Measurements from ENCODE around the gene SRGAP1. TPM values are rescaled to one million over a fixed set of nuclear protein-coding genes. Genes with fewer than 3 reads are reported as not detected.

SRGAP1 gene
- total RNA-seq, 4 donors from 2014 or later, result 13.1 to 81.5 (median 22.4) TPM

DNA sequence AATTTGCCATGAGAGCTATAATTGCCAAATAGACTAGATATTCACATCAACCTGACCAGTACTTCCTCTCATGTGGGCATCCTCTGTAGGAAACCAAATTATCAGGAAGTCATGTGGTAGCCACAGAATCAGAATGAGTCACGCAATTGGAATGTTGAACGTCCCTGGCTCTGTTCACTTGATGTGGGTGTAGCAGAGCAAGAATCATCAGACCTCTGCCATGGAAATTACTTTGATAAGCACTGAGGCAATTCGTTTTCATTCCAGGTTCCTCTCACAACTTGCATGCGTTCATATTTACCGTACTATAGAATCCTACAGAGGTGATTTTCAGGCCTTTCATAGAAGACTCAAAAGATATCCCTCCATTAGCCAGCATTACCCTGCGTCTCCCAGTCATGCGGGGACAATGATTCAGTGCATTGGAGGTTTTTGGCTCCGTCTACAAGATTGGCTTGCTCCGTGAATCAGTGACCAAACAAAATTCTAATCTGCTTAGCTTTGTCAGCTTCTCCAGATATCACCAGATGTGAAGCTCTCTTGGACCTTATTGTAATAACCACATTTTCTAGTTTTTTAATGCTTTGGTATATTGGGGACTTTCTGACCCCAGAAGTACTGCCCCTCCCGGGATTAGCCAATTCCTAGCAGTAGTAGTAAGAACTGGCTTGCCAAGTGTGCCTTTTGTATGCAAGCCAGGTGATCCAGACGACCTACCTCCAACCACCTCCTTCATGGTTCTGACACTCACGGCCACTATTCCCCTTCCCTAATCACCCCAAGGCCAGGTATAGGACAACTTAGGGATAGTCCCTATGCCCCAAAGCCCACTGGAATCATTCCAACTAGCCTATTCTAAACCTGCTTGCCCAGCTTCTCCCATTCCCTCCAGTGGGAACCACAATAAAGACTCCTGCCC, 244.2 kb downstream of the SRGAP1 start:
- Histone ChIP-seq H3K4me1 (peaks cover 0 to 48% (median 23%) of the 10 kb centered on the region in 4 donors), H3K4me3 (peak overlapping the region in 1 of 4 donors; percentile 22), H3K9me3 (no peaks in the 10 kb centered on the region), H3K27ac (peak overlapping the region; percentile 60 to 90 (median 80)), H3K27me3 (no peaks in the 10 kb centered on the region), H3K36me3 (no peaks in the 10 kb centered on the region)
- peak; percentile 35 to 86 for DNase-seq (ENCODE audit: low spot score in 2 of 2)
- peak; percentile 78 to 92 for TF ChIP-seq EP300 (IDR thresholded peaks at IDR 0.05)
- no peak for TF ChIP-seq POLR2A (IDR thresholded peaks at IDR 0.05)
- TF ChIP-seq, protein P1, sequence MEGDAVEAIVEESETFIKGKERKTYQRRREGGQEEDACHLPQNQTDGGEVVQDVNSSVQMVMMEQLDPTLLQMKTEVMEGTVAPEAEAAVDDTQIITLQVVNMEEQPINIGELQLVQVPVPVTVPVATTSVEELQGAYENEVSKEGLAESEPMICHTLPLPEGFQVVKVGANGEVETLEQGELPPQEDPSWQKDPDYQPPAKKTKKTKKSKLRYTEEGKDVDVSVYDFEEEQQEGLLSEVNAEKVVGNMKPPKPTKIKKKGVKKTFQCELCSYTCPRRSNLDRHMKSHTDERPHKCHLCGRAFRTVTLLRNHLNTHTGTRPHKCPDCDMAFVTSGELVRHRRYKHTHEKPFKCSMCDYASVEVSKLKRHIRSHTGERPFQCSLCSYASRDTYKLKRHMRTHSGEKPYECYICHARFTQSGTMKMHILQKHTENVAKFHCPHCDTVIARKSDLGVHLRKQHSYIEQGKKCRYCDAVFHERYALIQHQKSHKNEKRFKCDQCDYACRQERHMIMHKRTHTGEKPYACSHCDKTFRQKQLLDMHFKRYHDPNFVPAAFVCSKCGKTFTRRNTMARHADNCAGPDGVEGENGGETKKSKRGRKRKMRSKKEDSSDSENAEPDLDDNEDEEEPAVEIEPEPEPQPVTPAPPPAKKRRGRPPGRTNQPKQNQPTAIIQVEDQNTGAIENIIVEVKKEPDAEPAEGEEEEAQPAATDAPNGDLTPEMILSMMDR (IDR thresholded peaks at IDR 0.05), result no peak
- WGBS, 2 donors, result 28 to 31% methylated on average over 12 of the region's 12 CpGs

- no peaks in the 10 kb centered on the region for H3K27me3 ChIP-seq
- TF ChIP-seq POLR2A (IDR thresholded peaks at IDR 0.05) (no peak), EP300 (IDR thresholded peaks at IDR 0.05) (no peak)
- TF ChIP-seq, protein P1 (IDR thresholded peaks at IDR 0.05), result no peak
- peak overlapping the region in 3 of 4 donors; percentile 7 to 90 (median 85) for H3K27ac ChIP-seq
- H3K36me3 ChIP-seq, result no peaks in the 10 kb centered on the region
- no peak overlapping the region for H3K4me3 ChIP-seq
- DNase-seq (ENCODE audit: low spot score in 2 of 2), result no peak
- 90 to 92% methylated on average over 1 of the region's 1 CpG for WGBS, 2 donors
- no peaks in the 10 kb centered on the region for H3K9me3 ChIP-seq
- H3K4me1 ChIP-seq, result peaks cover 0 to 43% (median 19%) of the 10 kb centered on the region in 4 donors
Measured at GRCh38 chr12:64090047-64090446, 245.5 kb downstream of the SRGAP1 start.

DNA sequence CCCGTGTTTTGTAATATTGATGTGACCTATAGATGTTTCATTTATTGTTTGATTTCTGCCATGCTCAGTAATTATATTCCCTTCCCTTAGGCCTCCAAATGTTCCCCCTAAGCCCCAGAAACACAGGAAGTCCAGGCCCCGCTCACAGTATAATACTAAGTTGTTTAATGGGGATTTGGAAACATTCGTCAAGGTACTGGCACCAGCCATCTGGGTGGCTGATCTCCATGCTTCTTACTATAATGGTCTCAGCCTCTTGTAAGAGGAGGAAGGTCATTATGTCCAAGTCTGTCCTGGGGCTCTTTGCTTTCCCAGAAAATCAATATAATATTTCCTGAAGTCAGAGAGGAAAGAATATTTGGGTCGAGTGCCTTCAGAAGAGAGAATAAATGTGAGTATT, 246.7 kb downstream of the SRGAP1 start:
- Histone ChIP-seq H3K36me3 (no peaks in the 10 kb centered on the region), H3K9me3 (no peaks in the 10 kb centered on the region), H3K4me1 (peaks cover 0 to 39% (median 17%) of the 10 kb centered on the region in 4 donors), H3K4me3 (no peak overlapping the region), H3K27ac (no peak overlapping the region), H3K27me3 (no peaks in the 10 kb centered on the region)
- DNase-seq (ENCODE audit: low spot score in 2 of 2), result no peak
- no peak for TF ChIP-seq EP300 (IDR thresholded peaks at IDR 0.05)
- TF ChIP-seq, protein P1 (IDR thresholded peaks at IDR 0.05), result no peak
- TF ChIP-seq POLR2A (IDR thresholded peaks at IDR 0.05), result no peak
- WGBS, 2 donors, result 57 to 66% methylated on average over 4 of the region's 4 CpGs

DNA sequence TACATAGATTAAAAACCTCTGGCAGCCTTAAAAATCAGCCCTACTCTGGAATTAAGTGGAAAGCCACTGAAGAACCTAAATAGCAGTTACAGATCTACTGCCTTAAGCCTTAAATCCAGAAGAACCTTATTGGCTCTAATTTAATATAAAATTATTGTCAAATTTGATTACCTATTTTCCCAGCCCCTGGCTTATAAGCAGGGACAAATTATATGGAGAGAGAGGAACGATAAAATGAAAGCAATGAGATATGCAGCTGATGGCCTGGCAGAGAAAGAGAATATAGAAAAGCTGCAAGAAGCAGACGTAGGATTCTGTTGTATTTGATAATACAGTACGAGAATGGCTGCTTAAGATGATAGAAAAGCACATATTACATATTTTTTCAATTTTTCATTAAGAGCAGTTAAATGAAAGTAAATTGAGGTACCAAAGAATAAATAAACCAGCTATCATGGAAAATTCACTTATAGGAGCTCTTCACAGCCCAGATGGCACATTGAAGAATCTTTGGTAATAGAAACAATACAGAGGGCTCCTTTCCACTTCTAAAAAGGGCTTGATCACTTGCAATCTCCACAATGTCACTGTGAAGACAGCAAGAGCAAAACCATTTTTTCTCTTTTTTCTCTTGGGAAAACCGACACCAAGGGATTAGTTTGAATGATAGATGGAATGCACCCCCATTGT, 248.2 kb downstream of the SRGAP1 start:
- DNase-seq (ENCODE audit: low spot score in 2 of 2), result no peak
- Histone ChIP-seq H3K4me3 (no peak overlapping the region), H3K27me3 (no peaks in the 10 kb centered on the region), H3K36me3 (no peaks in the 10 kb centered on the region), H3K4me1 (peaks cover 0 to 27% (median 17%) of the 10 kb centered on the region in 4 donors), H3K27ac (no peak overlapping the region), H3K9me3 (no peaks in the 10 kb centered on the region)
- 93% methylated on average over 4 of the region's 4 CpGs for WGBS, 2 donors
- TF ChIP-seq, protein P1 (IDR thresholded peaks at IDR 0.05), result no peak
- no peak for TF ChIP-seq EP300 (IDR thresholded peaks at IDR 0.05)
- no peak for TF ChIP-seq POLR2A (IDR thresholded peaks at IDR 0.05)

GRCh38 chr12:64093689-64094088, 249.2 kb downstream of the SRGAP1 start:
- no peak for DNase-seq (ENCODE audit: low spot score in 2 of 2)

More at GRCh38 chr12:64093689-64094088, 249.2 kb downstream of the SRGAP1 start:
- Histone ChIP-seq H3K9me3 (no peaks in the 10 kb centered on the region), H3K27ac (no peak overlapping the region), H3K4me3 (no peak overlapping the region), H3K36me3 (no peaks in the 10 kb centered on the region), H3K4me1 (peaks cover 0 to 20% (median 12%) of the 10 kb centered on the region in 4 donors), H3K27me3 (no peaks in the 10 kb centered on the region)
- TF ChIP-seq EP300 (IDR thresholded peaks at IDR 0.05), result no peak
- TF ChIP-seq, protein P1 (IDR thresholded peaks at IDR 0.05), result no peak
- no peak for TF ChIP-seq POLR2A (IDR thresholded peaks at IDR 0.05)
- WGBS, 2 donors, result 81 to 84% methylated on average over 3 of the region's 3 CpGs
